Measurements from ENCODE around the gene RALGAPA1. TPM values are rescaled to one million over a fixed set of nuclear protein-coding genes. Genes with fewer than 3 reads are reported as not detected.

RALGAPA1 gene
- total RNA-seq, 1 donor from 2014 or later: 47.9 TPM

- Mint-ChIP-seq H3K27me3 (ENCODE audit: unreplicated experiment) (no peaks in the 10 kb centered on the region), H3K9me3 (ENCODE audit: unreplicated experiment) (no peaks in the 10 kb centered on the region), H3K4me3 (ENCODE audit: unreplicated experiment) (no peak overlapping the region), H3K36me3 (ENCODE audit: unreplicated experiment) (peaks cover 29% of the 10 kb centered on the region), H3K4me1 (ENCODE audit: unreplicated experiment) (no peaks in the 10 kb centered on the region), H3K27ac (ENCODE audit: unreplicated experiment) (no peak overlapping the region)
- no peak for TF ChIP-seq CTCF (IDR thresholded peaks at IDR 0.05)
- no peak for DNase-seq (ENCODE audit: extremely low spot score, unreplicated experiment)
Observed at GRCh38 chr14:35669782-35670181, 139.3 kb downstream of the RALGAPA1 start.

GRCh38 chr14:35666429-35667043 is 142.6 kb downstream of the RALGAPA1 start:
- DNase-seq (ENCODE audit: extremely low spot score, unreplicated experiment): no peak
- Mint-ChIP-seq H3K36me3 (ENCODE audit: unreplicated experiment) (peaks cover 37% of the 10 kb centered on the region), H3K4me3 (ENCODE audit: unreplicated experiment) (no peak overlapping the region), H3K27ac (ENCODE audit: unreplicated experiment) (no peak overlapping the region), H3K9me3 (ENCODE audit: unreplicated experiment) (no peaks in the 10 kb centered on the region), H3K27me3 (ENCODE audit: unreplicated experiment) (no peaks in the 10 kb centered on the region), H3K4me1 (ENCODE audit: unreplicated experiment) (no peaks in the 10 kb centered on the region)
- no peak for TF ChIP-seq CTCF (IDR thresholded peaks at IDR 0.05)

GRCh38 chr14:35661875-35662274 is 147.2 kb downstream of the RALGAPA1 start:
- peaks cover 31% of the 10 kb centered on the region for H3K36me3 Mint-ChIP-seq (ENCODE audit: unreplicated experiment)
- H3K4me3 Mint-ChIP-seq (ENCODE audit: unreplicated experiment): no peak overlapping the region
- H3K9me3 Mint-ChIP-seq (ENCODE audit: unreplicated experiment): peaks cover 7% of the 10 kb centered on the region
- H3K27me3 Mint-ChIP-seq (ENCODE audit: unreplicated experiment): no peaks in the 10 kb centered on the region
- DNase-seq (ENCODE audit: extremely low spot score, unreplicated experiment): no peak
- TF ChIP-seq CTCF (IDR thresholded peaks at IDR 0.05): no peak
- no peaks in the 10 kb centered on the region for H3K4me1 Mint-ChIP-seq (ENCODE audit: unreplicated experiment)
- no peak overlapping the region for H3K27ac Mint-ChIP-seq (ENCODE audit: unreplicated experiment)

GRCh38 chr14:35653045-35653444 is 156.1 kb downstream of the RALGAPA1 start:
- Mint-ChIP-seq H3K9me3 (ENCODE audit: unreplicated experiment) (no peaks in the 10 kb centered on the region), H3K36me3 (ENCODE audit: unreplicated experiment) (peaks cover 30% of the 10 kb centered on the region), H3K4me3 (ENCODE audit: unreplicated experiment) (no peak overlapping the region), H3K4me1 (ENCODE audit: unreplicated experiment) (no peaks in the 10 kb centered on the region), H3K27ac (ENCODE audit: unreplicated experiment) (no peak overlapping the region), H3K27me3 (ENCODE audit: unreplicated experiment) (no peaks in the 10 kb centered on the region)
- TF ChIP-seq CTCF (IDR thresholded peaks at IDR 0.05): no peak
- no peak for DNase-seq (ENCODE audit: extremely low spot score, unreplicated experiment)

GRCh38 chr14:35643513-35643912 is 165.6 kb downstream of the RALGAPA1 start:
- Mint-ChIP-seq H3K4me1 (ENCODE audit: unreplicated experiment) (no peaks in the 10 kb centered on the region), H3K9me3 (ENCODE audit: unreplicated experiment) (peaks cover 20% of the 10 kb centered on the region), H3K27ac (ENCODE audit: unreplicated experiment) (no peak overlapping the region), H3K27me3 (ENCODE audit: unreplicated experiment) (no peaks in the 10 kb centered on the region), H3K36me3 (ENCODE audit: unreplicated experiment) (peaks cover 63% of the 10 kb centered on the region), H3K4me3 (ENCODE audit: unreplicated experiment) (no peak overlapping the region)
- no peak for DNase-seq (ENCODE audit: extremely low spot score, unreplicated experiment)
- TF ChIP-seq CTCF (IDR thresholded peaks at IDR 0.05): no peak

Data from osteocyte (in vitro differentiated cells).